ENCODE measurements around the gene NOL9.

The NOL9 gene

GRCh38 chr1:6591644-6592043 lies 37.3 kb upstream of the NOL9 start:
- WGBS (ENCODE audit: extremely low coverage, insufficient coverage, insufficient read length) = no CpG with 5 or more reads among the region's 6 CpGs
- DNase-seq = no peak
- no peaks in the 10 kb centered on the region for H3K9me3 ChIP-seq (ENCODE audit: insufficient read depth, low read depth, low read length)
- H3K18ac ChIP-seq (ENCODE audit: low read length) = no peak overlapping the region
- H3K4me3 ChIP-seq (ENCODE audit: low read depth, low read length) = no peak overlapping the region
- H3K9ac ChIP-seq (ENCODE audit: low read length) = no peak overlapping the region
- H3K79me2 ChIP-seq (ENCODE audit: control insufficient read depth, insufficient read depth, low read length, poor library complexity) = no peaks in the 10 kb centered on the region
- no peak overlapping the region for H3K14ac ChIP-seq (ENCODE audit: low read length)
- H4K12ac ChIP-seq (ENCODE audit: low read depth, low read length) = no peak overlapping the region
- H3K23ac ChIP-seq (ENCODE audit: low read length) = no peak overlapping the region
- H3K27ac ChIP-seq (ENCODE audit: low read depth, low read length) = no peak overlapping the region
- no peak overlapping the region for H2AK5ac ChIP-seq (ENCODE audit: low read length)
- H3K27me3 ChIP-seq (ENCODE audit: insufficient read depth, low read length) = no peaks in the 10 kb centered on the region
- H3K4me1 ChIP-seq (ENCODE audit: control insufficient read depth in 1 of 2, insufficient read depth in 2 of 2, low read length in 2 of 2) = no peaks in the 10 kb centered on the region
- H3K36me3 ChIP-seq (ENCODE audit: control insufficient read depth in 1 of 2, insufficient read depth in 2 of 2, low read length in 2 of 2) = peaks cover 85 to 88% of the 10 kb centered on the region in 2 experiments
- H2BK12ac ChIP-seq (ENCODE audit: low read length) = no peak overlapping the region
- no peak overlapping the region for H4K91ac ChIP-seq (ENCODE audit: low read depth, low read length)
- no peak overlapping the region for H2BK120ac ChIP-seq (ENCODE audit: insufficient read depth, low read length, poor library complexity)
- H3K79me1 ChIP-seq (ENCODE audit: low read length) = no peaks in the 10 kb centered on the region
- H2AFZ ChIP-seq (ENCODE audit: insufficient read depth, low read length, poor library complexity) = no peak overlapping the region
- H2BK5ac ChIP-seq (ENCODE audit: low read depth, low read length, poor library complexity) = no peak overlapping the region
- H3K4me2 ChIP-seq (ENCODE audit: low read length) = no peak overlapping the region
- H4K8ac ChIP-seq (ENCODE audit: low read depth, low read length) = no peak overlapping the region
- no peak overlapping the region for H3K4ac ChIP-seq (ENCODE audit: low read depth, low read length)

GRCh38 chr1:6591222-6591621 lies 36.9 kb upstream of the NOL9 start:
- H3K27ac ChIP-seq (ENCODE audit: low read depth, low read length) = no peak overlapping the region
- H3K18ac ChIP-seq (ENCODE audit: low read length) = no peak overlapping the region
- DNase-seq = no peak
- no peak overlapping the region for H2BK12ac ChIP-seq (ENCODE audit: low read length)
- no peak overlapping the region for H2AK5ac ChIP-seq (ENCODE audit: low read length)
- no peak overlapping the region for H3K9ac ChIP-seq (ENCODE audit: low read length)
- H2BK5ac ChIP-seq (ENCODE audit: low read depth, low read length, poor library complexity) = no peak overlapping the region
- no peak overlapping the region for H2BK120ac ChIP-seq (ENCODE audit: insufficient read depth, low read length, poor library complexity)
- no CpG with 5 or more reads among the region's 13 CpGs for WGBS (ENCODE audit: extremely low coverage, insufficient coverage, insufficient read length)
- no peaks in the 10 kb centered on the region for H3K27me3 ChIP-seq (ENCODE audit: insufficient read depth, low read length)
- H4K12ac ChIP-seq (ENCODE audit: low read depth, low read length) = no peak overlapping the region
- H2AFZ ChIP-seq (ENCODE audit: insufficient read depth, low read length, poor library complexity) = no peak overlapping the region
- H3K36me3 ChIP-seq (ENCODE audit: control insufficient read depth in 1 of 2, insufficient read depth in 2 of 2, low read length in 2 of 2) = peaks cover 84% of the 10 kb centered on the region in 2 experiments
- H3K4me1 ChIP-seq (ENCODE audit: control insufficient read depth in 1 of 2, insufficient read depth in 2 of 2, low read length in 2 of 2) = no peaks in the 10 kb centered on the region
- H4K91ac ChIP-seq (ENCODE audit: low read depth, low read length) = no peak overlapping the region
- H3K79me1 ChIP-seq (ENCODE audit: low read length) = no peaks in the 10 kb centered on the region
- H3K79me2 ChIP-seq (ENCODE audit: control insufficient read depth, insufficient read depth, low read length, poor library complexity) = no peaks in the 10 kb centered on the region
- H3K4me2 ChIP-seq (ENCODE audit: low read length) = no peak overlapping the region
- H3K14ac ChIP-seq (ENCODE audit: low read length) = no peak overlapping the region
- H3K4ac ChIP-seq (ENCODE audit: low read depth, low read length) = no peak overlapping the region
- H3K23ac ChIP-seq (ENCODE audit: low read length) = no peak overlapping the region
- no peaks in the 10 kb centered on the region for H3K9me3 ChIP-seq (ENCODE audit: insufficient read depth, low read depth, low read length)
- no peak overlapping the region for H3K4me3 ChIP-seq (ENCODE audit: low read depth, low read length)
- no peak overlapping the region for H4K8ac ChIP-seq (ENCODE audit: low read depth, low read length)

DNA sequence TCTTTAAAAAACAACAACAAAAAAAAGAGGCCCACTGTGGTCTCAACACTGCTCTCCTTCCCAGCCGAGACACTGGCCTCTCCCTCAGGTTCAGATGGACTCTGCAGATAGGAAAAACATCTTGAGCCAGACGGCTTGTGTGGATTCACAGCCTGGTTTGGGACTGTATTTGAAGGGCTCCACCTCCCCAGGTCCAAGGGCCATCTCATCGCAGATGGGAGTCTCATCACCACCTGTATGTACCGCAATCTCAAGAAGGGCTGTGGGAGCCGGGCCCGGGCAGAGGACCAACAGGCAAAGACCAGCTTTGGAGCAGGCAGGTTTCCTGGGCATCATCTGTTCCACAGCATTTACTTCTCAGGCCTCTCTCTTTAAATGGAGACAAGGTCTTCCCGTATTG lies 35.7 kb upstream of the NOL9 start:
- H3K4me3 ChIP-seq (ENCODE audit: low read depth, low read length) = no peak overlapping the region
- H3K18ac ChIP-seq (ENCODE audit: low read length) = no peak overlapping the region
- no peak overlapping the region for H2AFZ ChIP-seq (ENCODE audit: insufficient read depth, low read length, poor library complexity)
- H3K9ac ChIP-seq (ENCODE audit: low read length) = no peak overlapping the region
- no peak overlapping the region for H2AK5ac ChIP-seq (ENCODE audit: low read length)
- H3K79me2 ChIP-seq (ENCODE audit: control insufficient read depth, insufficient read depth, low read length, poor library complexity) = no peaks in the 10 kb centered on the region
- H3K4me1 ChIP-seq (ENCODE audit: control insufficient read depth in 1 of 2, insufficient read depth in 2 of 2, low read length in 2 of 2) = no peaks in the 10 kb centered on the region
- no peak overlapping the region for H3K27ac ChIP-seq (ENCODE audit: low read depth, low read length)
- DNase-seq = no peak
- H3K27me3 ChIP-seq (ENCODE audit: insufficient read depth, low read length) = no peaks in the 10 kb centered on the region
- H3K4me2 ChIP-seq (ENCODE audit: low read length) = no peak overlapping the region
- H3K9me3 ChIP-seq (ENCODE audit: insufficient read depth, low read depth, low read length) = no peaks in the 10 kb centered on the region
- no peak overlapping the region for H2BK120ac ChIP-seq (ENCODE audit: insufficient read depth, low read length, poor library complexity)
- no peak overlapping the region for H2BK12ac ChIP-seq (ENCODE audit: low read length)
- H3K79me1 ChIP-seq (ENCODE audit: low read length) = no peaks in the 10 kb centered on the region
- H3K14ac ChIP-seq (ENCODE audit: low read length) = no peak overlapping the region
- no CpG with 5 or more reads among the region's 7 CpGs for WGBS (ENCODE audit: extremely low coverage, insufficient coverage, insufficient read length)
- no peak overlapping the region for H2BK5ac ChIP-seq (ENCODE audit: low read depth, low read length, poor library complexity)
- no peak overlapping the region for H3K4ac ChIP-seq (ENCODE audit: low read depth, low read length)
- no peak overlapping the region for H3K23ac ChIP-seq (ENCODE audit: low read length)
- no peak overlapping the region for H4K8ac ChIP-seq (ENCODE audit: low read depth, low read length)
- no peak overlapping the region for H4K12ac ChIP-seq (ENCODE audit: low read depth, low read length)
- no peak overlapping the region for H4K91ac ChIP-seq (ENCODE audit: low read depth, low read length)
- H3K36me3 ChIP-seq (ENCODE audit: control insufficient read depth in 1 of 2, insufficient read depth in 2 of 2, low read length in 2 of 2) = peaks cover 72 to 73% of the 10 kb centered on the region in 2 experiments

DNA sequence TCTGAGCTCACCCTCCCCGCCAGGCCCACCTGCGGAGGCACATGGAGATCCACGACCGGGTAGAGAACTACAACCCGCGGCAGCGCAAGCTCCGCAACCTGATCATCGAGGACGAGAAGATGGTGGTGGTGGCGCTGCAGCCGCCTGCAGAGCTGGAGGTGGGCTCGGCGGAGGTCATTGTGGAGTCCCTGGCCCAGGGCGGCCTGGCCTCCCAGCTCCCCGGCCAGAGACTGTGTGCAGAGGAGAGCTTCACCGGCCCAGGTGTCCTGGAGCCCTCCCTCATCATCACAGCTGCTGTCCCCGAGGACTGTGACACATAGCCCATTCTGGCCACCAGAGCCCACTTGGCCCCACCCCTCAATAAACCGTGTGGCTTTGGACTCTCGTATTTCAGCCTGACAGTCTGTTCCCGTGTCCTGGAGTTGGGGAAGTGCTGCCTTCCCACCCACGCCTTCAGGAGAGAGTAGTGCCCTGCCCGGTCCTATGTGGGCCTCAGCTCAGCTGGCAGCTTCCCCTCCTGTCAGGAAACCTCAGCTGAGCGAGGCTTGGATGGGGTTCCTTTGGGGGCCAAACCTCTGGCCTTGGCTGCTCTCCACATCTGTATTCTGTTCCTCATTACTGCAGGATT lies 34.7 kb upstream of the NOL9 start:
- Histone ChIP-seq H3K23ac (ENCODE audit: low read length) (no peak overlapping the region), H2AK5ac (ENCODE audit: low read length) (no peak overlapping the region), H4K12ac (ENCODE audit: low read depth, low read length) (no peak overlapping the region), H3K9ac (ENCODE audit: low read length) (no peak overlapping the region), H4K8ac (ENCODE audit: low read depth, low read length) (no peak overlapping the region), H3K14ac (ENCODE audit: low read length) (no peak overlapping the region), H3K4me2 (ENCODE audit: low read length) (no peak overlapping the region), H3K9me3 (ENCODE audit: insufficient read depth, low read depth, low read length) (no peaks in the 10 kb centered on the region), H2BK12ac (ENCODE audit: low read length) (no peak overlapping the region), H2AFZ (ENCODE audit: insufficient read depth, low read length, poor library complexity) (no peak overlapping the region), H3K4ac (ENCODE audit: low read depth, low read length) (no peak overlapping the region), H3K79me2 (ENCODE audit: control insufficient read depth, insufficient read depth, low read length, poor library complexity) (no peaks in the 10 kb centered on the region), H3K79me1 (ENCODE audit: low read length) (no peaks in the 10 kb centered on the region), H3K18ac (ENCODE audit: low read length) (no peak overlapping the region), H3K4me1 (ENCODE audit: control insufficient read depth in 1 of 2, insufficient read depth in 2 of 2, low read length in 2 of 2) (no peaks in the 10 kb centered on the region), H3K4me3 (ENCODE audit: low read depth, low read length) (no peak overlapping the region), H2BK5ac (ENCODE audit: low read depth, low read length, poor library complexity) (no peak overlapping the region), H2BK120ac (ENCODE audit: insufficient read depth, low read length, poor library complexity) (no peak overlapping the region), H3K27me3 (ENCODE audit: insufficient read depth, low read length) (no peaks in the 10 kb centered on the region), H4K91ac (ENCODE audit: low read depth, low read length) (no peak overlapping the region), H3K27ac (ENCODE audit: low read depth, low read length) (no peak overlapping the region), H3K36me3 (ENCODE audit: control insufficient read depth in 1 of 2, insufficient read depth in 2 of 2, low read length in 2 of 2) (peaks cover 64 to 67% of the 10 kb centered on the region in 2 experiments)
- no peak for DNase-seq
- WGBS (ENCODE audit: extremely low coverage, insufficient coverage, insufficient read length) = no CpG with 5 or more reads among the region's 24 CpGs

Measured in trophoblast cell (in vitro differentiated cells and primary cell).